NCI-H510A treated with DMSO at 0.1 percent for 48 hours (cell line): Measurements from ENCODE around the gene CEMIP2.
A peak's percentile ranks its signal among the peaks of the same experiment; 100 is the strongest.
"Not testable (repeated sequence)": the region's sequence is repeated elsewhere in the genome, so short reads cannot be mapped to it uniquely, and the experiment has no call there.

Experiments
- DNase-seq: peaks from one replicate; lab custom pipeline; 2025; lab: John Stamatoyannopoulos, UW

CEMIP2 gene

GRCh38 chr9:71768388-71769174 lies at the start of gene CEMIP2:
Gene CEMIP2 (minus strand): TSS chr9:71768513. CDS start chr9:71750373, 18,140 bp downstream.
- DNase-seq = peak; percentile 77

GRCh38 chr9:71816916-71817451 lies 48.7 kb upstream of the CEMIP2 start:
- peak; percentile 62 for DNase-seq

GRCh38 chr9:71814815-71815214 lies 46.5 kb upstream of the CEMIP2 start:
- DNase-seq = no peak

- no peak for DNase-seq
These were observed 45.9 kb upstream of the CEMIP2 start for GRCh38 chr9:71814226-71814625.

GRCh38 chr9:71812385-71812784 lies 44.1 kb upstream of the CEMIP2 start:
- no peak for DNase-seq

GRCh38 chr9:71808068-71808467 lies 39.8 kb upstream of the CEMIP2 start:
- DNase-seq = no peak

GRCh38 chr9:71806901-71807307 lies 38.6 kb upstream of the CEMIP2 start:
- peak; percentile 70 for DNase-seq

- not testable (repeated sequence) for DNase-seq
These were observed 36.8 kb upstream of the CEMIP2 start for GRCh38 chr9:71805096-71805495.

GRCh38 chr9:71801826-71802225 lies 33.5 kb upstream of the CEMIP2 start:
- DNase-seq = no peak

GRCh38 chr9:71797266-71797665 lies 29.0 kb upstream of the CEMIP2 start:
- no peak for DNase-seq

GRCh38 chr9:71796100-71796767 lies 27.9 kb upstream of the CEMIP2 start:
- no peak for DNase-seq

- no peak for DNase-seq
These were observed 26.9 kb upstream of the CEMIP2 start for GRCh38 chr9:71795097-71795813.

- no peak for DNase-seq
These were observed 25.2 kb upstream of the CEMIP2 start for GRCh38 chr9:71793386-71794105.

- no peak for DNase-seq
These were observed 23.6 kb upstream of the CEMIP2 start for GRCh38 chr9:71791875-71792274.

- DNase-seq = no peak
These were observed 22.0 kb upstream of the CEMIP2 start for GRCh38 chr9:71790296-71790695.

- DNase-seq = peak; percentile 46
These were observed 14.8 kb upstream of the CEMIP2 start for GRCh38 chr9:71783120-71783523.

GRCh38 chr9:71781391-71781790 lies 13.1 kb upstream of the CEMIP2 start:
- no peak for DNase-seq

GRCh38 chr9:71780953-71781352 lies 12.6 kb upstream of the CEMIP2 start:
- DNase-seq = no peak

- no peak for DNase-seq
These were observed 9.8 kb upstream of the CEMIP2 start for GRCh38 chr9:71778085-71778484.

GRCh38 chr9:71774920-71775319 lies 6.6 kb upstream of the CEMIP2 start:
- DNase-seq = no peak

GRCh38 chr9:71772726-71773125 lies 4.4 kb upstream of the CEMIP2 start:
- no peak for DNase-seq

GRCh38 chr9:71770170-71770569 lies 1.9 kb upstream of the CEMIP2 start:
- no peak for DNase-seq
